Stimulated activated CD4-positive, alpha-beta T cell treated with anti-CD3 and anti-CD28 coated beads, TNF-alpha, amount 100 ng/mL, for 48 hours (primary cell): ENCODE data around the gene LRRC45.

Source experiments
- DNase-seq, 3 donors: peaks; one replicate each; pipeline ENCODE4 v3.0.0-alpha.2; 2020; ENCODE audit warnings: low read depth in 3 of 3

The LRRC45 gene

GRCh38 chr17:82050761-82051641, 27.9 kb downstream of the LRRC45 start:
- no peak for DNase-seq

GRCh38 chr17:82051776-82052637, 28.9 kb downstream of the LRRC45 start, which contains the start of the genes GPS1 and RFNG:
GPS1 (plus strand) TSS chr17:82051898; CDS start chr17:82051932, 34 bp downstream.
RFNG (minus strand) TSS chr17:82051811; CDS start chr17:82051766, 45 bp downstream.
- peak; percentile 58 to 82 (median 66) for DNase-seq

- DNase-seq, result no peak
Observed at GRCh38 chr17:82052638-82053059, 29.5 kb downstream of the LRRC45 start.

GRCh38 chr17:82053130-82053529, 30.0 kb downstream of the LRRC45 start:
- DNase-seq, result no peak

GRCh38 chr17:82053556-82054263, 30.6 kb downstream of the LRRC45 start:
- no peak for DNase-seq

- DNase-seq, result no peak
Observed at GRCh38 chr17:82054351-82055022, 31.4 kb downstream of the LRRC45 start.

GRCh38 chr17:82055023-82055964, 32.2 kb downstream of the LRRC45 start:
- no peak for DNase-seq

GRCh38 chr17:82055965-82056728, 33.0 kb downstream of the LRRC45 start:
- DNase-seq, result no peak

GRCh38 chr17:82056729-82057621, 33.9 kb downstream of the LRRC45 start:
- no peak for DNase-seq

- no peak for DNase-seq
Observed at GRCh38 chr17:82058230-82058854, 35.2 kb downstream of the LRRC45 start.

GRCh38 chr17:82058855-82059249, 35.7 kb downstream of the LRRC45 start:
- DNase-seq, result no peak

GRCh38 chr17:82059272-82060000, 36.3 kb downstream of the LRRC45 start:
- DNase-seq, result no peak

- DNase-seq, result no peak
Observed at GRCh38 chr17:82060001-82060380, 36.9 kb downstream of the LRRC45 start.

GRCh38 chr17:82060614-82061013, 37.5 kb downstream of the LRRC45 start:
- DNase-seq, result no peak

- DNase-seq, result no peak
Observed at GRCh38 chr17:82061047-82061925, 38.2 kb downstream of the LRRC45 start.
